ENCODE results near the gene RSPO4.

DNA sequence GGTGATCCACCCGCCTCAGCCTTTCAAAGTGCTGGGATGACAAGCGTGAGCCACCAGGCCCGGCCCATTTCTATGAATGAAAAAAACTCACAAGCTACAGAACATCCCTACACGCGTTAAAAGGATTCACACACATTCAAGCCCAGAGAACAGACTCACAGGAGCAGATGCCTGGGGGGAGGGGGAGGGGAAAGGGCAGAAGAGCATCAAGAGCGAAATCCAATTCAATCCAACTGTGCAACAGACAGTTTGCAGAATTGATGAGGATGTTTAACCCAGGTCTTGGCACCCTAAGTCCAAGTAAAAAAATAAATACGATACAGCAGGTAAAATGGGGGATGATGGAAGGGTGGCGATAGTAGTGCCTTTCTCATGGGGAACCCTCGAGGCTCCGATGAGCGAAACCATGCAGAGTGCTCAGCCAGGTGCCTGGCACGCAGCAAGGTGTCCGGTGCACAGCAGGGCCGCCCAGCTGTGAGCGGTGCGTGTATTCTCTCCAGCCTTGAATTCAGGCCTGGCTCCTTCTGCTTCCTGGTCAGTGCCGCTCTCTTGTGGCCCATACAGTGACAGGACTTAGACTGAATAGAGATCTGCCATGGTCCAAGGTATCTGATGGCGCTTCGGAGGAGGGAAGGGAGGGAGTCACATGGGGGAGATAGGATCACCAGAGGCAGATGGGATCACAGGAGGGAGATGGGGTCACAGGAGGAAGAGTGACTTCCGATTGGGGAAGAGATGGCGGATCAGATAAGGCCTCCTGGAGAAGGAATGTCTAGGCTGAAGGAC, 50.5 kb downstream of the RSPO4 start:
- TF ChIP-seq CTCF (IDR thresholded peaks at IDR 0.05; ENCODE audit: low read depth, low read length) (no peak), POLR2A (IDR thresholded peaks at IDR 0.05; ENCODE audit: extremely low read depth, insufficient read length) (no peak)
